H1 (cell line): ENCODE data around the gene SLC6A7. TPM values are rescaled to one million over a fixed set of nuclear protein-coding genes. Genes with fewer than 3 reads are reported as not detected.

Experiments used
- RAD21 ChIP-seq, 2 experiments: IDR thresholded peaks in 1 of 2; conservative IDR thresholded peaks in 1 of 2; 2 replicates each; pipeline ENCODE4 v1.6.1; 2011; ENCODE audit warnings: low read depth in 2 of 2, low read length in 2 of 2, improper control_type of control experiment in 1 of 2, inconsistent platforms in 1 of 2, mild to moderate bottlenecking in 1 of 2, moderate library complexity in 1 of 2
- polyA plus RNA-seq, 7 experiments: library from polyadenylated mRNA; depleted of rRNA in 3 of 7; stranded (reverse) in 5 of 7; unstranded in 2 of 7; fragments of >200 nt in 5 of 7; fragments of 200-250 nt in 2 of 7; gene quantifications; 1 replicate in 5 of 7; 2 replicates in 1 of 7; 4 replicates in 1 of 7; pipeline versions ENCODE4 v1.2.1 to v1.2.3, GENCODE V29; 2011 to 2013; ENCODE audit warnings: missing spikeins in 2 of 7, mixed read lengths in 2 of 7
- total RNA-seq: library from RNA; stranded (reverse); fragmentation: NEBNext Ultra II Directional; extraction: Animal tissue kit (Norgen Biotek cat#: 25700); gene quantifications from 2 replicates; pipeline ENCODE4 v1.2.1, GENCODE V29; 2021

The SLC6A7 gene
- total and polyA plus RNA-seq, 2 of the 8 experiments (the other 6 are each of a cell fraction or from before 2014, with no cell fraction given) = 0.07 to 0.12 TPM

DNA sequence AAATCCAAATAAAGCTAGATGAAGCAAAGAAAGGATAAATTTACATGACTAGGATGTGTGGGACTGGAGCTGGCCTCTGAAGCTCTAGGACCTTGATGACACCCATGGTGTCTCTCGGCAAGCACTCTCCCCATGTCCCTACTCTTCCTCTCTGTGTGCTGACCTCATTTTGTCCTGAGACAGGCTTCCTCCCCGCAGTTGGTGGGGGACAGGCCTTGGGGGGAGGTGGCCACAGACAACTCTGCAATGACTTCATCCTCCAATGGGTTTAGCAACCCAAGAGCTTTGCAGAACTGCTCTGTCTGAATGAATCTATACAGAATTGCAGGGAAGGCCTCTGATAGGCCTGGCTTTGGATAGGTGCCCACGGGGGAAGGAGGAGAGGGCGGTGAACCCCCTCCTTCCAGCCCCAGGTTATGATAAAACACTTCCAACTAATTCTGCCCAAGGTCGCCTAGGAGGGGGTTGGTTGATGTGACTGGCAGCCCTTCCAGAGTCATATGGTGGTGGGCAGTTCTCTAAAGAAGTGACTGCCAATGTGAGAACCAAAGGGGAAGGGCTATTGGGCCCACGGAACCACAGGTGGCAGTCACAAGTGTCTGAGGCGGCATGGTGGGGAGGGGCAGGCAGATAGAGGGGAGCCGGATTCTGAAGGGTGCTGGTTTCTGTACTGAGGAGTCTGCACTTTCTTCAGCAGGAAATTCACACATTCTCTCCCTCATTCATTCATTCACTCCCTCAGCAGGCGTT lies 6.0 kb downstream of the SLC6A7 start (continued):
- TF ChIP-seq RAD21 (IDR thresholded peaks at IDR 0.05 in 1 of 2, conservative IDR thresholded peaks at IDR 0.05 in 1 of 2; ENCODE audit: low read depth in 2 of 2, low read length in 2 of 2) = no peak
- TF ChIP-seq, all 59 proteins: peak for 0
